MV-4-11 (cell line): ENCODE results near the gene ALK.
"Not testable (repeated sequence)": the region's sequence is repeated elsewhere in the genome, so short reads cannot be mapped to it uniquely, and the experiment has no call there.

ENCODE experiments used
- DNase-seq: peaks from one replicate; lab custom pipeline; 2025; lab: John Stamatoyannopoulos, UW

Gene ALK

DNA sequence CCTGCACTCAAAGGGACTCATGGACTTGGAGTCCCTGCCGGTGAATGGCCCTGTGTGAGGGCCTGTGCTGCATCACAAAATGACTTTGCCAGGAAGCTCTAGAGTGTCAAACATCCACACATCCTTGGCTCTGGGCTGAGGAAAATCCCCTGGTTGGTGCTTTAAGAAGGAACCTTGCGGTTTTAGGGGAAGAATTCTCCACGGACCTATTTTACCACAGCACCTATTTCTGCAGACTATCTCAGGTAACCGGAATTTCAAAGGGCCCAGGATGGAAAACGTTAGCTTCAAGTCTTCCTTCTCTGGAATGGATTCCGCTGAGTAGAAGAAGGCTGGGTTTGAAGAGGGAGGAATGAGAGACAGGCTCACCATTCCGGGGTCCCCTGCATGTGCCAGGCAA lies 166.2 kb downstream of the ALK start:
- DNase-seq: no peak

DNA sequence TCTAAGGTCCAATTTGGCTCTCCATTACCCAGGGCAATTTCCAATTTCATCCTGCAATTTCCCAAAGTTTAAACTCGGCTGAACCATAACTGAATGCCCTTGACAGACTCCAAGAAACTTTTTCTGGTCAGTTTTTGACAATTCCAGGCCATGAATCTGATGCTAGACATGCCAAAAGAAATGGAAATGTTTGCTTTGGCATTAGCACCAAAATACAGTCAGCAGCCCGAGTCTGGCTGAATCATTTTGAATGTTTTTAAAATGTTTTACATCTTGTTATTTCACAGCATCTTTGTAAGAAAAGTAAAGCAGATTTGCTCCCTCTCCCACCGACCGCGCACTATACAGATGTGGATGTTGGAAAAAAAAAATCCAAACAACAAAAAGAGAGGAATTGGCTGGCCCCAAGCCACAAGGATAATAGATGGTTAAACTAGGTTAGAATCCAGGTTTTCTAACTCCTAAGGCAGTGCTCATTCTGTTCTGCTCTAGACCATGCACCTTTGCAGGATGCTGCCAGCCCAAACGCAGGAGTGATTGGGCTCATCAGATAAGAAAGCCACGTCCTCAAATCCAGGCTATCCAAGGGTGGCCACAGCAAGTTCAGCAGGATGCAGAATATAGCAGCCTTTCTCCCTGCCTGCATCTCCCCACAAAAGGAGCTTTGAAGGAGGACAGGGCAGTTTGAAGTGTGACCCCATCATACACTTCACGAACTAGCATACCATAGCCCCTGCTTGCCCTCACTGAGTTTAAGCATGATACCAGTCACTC lies 167.5 kb downstream of the ALK start:
- no peak for DNase-seq

DNA sequence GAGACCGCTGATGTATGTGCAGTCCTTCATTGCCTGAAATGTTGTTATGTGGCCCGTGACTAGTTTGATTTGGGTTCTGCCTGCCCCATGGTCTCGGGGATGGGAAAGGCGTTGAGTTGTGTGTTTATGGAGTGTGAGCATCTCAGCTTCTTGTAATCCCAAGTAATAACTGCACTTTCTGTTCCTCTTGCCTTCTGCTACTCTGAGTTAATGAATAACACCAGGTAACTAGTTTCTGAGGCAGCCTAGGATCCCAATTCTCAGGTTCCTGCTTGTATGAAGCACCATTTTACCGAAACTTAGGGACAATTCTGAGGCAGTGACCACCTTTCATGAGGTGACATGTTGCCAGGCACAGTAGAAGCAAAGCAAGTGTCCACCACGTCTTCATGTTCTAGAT lies 170.0 kb downstream of the ALK start:
- DNase-seq: no peak

DNA sequence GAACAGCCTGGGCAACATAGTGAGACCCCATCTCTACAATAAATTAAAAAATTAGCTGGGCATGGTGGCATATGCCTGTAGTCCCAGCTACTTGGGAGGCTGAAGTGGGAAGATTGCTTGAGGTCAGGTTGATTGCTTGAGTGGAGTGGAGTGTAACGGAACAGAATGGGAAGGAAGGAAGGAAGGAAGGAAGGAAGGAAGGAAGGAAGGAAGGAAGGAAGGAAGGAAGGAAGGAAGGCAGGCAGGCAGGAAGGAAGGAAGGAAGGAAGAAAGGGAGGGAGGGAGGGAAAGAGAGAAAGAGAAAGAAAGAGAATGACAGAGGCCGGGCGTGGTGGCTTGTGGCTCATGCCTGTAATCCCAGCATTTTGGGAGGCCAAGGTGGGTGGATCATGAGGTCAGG lies 170.9 kb downstream of the ALK start:
- not testable (repeated sequence) for DNase-seq

DNA sequence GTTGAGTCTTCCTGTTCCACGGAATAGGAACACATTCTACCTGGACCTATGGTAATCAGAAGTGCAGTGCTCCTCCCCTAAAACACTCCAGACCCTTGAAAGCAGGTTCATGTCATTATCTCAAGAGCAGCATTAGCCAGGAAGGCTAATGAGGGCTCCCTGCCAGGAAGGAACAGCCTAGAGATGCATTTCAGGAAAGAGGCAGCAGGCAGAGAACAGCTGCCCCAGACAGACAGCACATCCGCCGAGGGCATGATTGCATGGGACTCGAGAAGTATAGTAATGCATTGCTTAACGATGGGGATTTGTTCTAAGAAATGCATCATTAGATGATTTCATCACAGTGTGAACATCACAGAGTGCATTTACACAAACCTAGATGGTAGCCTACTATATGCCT lies 171.5 kb downstream of the ALK start:
- DNase-seq: no peak

DNA sequence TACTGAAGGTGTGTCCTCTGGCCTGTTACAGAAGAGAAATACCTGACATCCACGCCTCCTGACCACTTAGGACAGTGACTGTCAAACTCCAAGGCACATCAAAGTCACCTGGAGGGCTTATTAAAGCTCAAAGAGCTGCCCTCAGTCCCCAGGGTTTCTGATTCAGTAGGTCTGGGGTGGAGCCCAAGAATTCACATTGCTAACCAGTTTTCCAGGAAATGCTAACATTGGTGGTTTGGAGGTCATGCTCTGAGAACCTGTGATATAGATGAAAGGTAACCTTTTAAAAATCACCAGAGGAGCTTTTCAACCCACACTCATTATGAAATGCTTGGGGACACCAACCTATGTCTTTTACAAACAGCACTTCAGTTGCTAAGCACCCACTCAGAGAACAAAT lies 172.3 kb downstream of the ALK start:
- DNase-seq: no peak

DNA sequence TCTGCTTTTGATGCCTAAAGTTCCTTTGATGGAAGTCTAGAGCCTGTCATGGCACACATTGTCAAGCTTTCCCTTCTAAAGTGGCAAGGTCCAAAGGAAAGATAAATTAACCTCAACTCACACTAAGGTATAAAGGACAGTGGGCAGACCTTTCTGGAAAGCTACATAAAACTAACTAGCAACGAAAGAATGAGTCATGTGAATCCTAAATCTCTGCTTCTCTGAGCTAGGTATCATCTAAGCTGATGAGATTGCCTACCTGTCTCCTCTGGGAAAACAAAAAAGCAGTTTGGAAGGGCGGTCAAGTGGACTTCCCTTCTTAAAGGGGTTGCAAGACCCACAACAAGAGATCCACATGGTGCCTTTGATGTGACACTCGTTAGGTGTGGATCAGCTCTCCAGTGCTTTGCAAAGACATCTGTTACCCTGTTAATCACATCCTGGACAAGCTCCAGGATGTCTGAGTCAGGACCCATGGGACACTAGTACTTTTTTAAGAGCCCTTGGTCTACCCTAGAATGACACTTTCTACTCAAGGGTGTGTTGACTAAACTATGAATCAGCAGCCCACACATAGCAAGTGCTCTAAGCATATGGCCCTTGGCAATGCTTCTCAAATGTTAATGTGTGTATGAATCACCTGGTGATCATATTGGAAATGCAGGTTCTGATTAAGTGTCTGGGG lies 173.5 kb downstream of the ALK start:
- DNase-seq: no peak

DNA sequence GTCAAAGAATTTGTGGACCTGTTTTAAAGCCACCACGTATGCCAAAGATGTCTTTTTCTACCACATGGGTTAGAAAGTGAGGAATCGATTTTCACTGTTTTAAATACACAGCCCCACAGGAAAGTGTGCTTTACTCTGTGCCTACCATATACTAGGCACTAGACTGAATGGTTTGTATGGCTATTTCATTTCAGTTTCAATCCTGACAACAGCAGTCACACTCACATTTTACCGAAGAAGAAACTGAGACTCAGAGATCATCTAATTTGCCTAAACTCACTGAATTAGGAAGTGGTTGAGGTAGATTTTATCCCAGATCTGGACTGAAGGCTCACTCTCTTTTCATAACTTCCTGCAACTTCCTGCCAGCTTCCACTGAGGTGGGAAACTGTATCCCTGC lies 176.4 kb downstream of the ALK start:
- no peak for DNase-seq

DNA sequence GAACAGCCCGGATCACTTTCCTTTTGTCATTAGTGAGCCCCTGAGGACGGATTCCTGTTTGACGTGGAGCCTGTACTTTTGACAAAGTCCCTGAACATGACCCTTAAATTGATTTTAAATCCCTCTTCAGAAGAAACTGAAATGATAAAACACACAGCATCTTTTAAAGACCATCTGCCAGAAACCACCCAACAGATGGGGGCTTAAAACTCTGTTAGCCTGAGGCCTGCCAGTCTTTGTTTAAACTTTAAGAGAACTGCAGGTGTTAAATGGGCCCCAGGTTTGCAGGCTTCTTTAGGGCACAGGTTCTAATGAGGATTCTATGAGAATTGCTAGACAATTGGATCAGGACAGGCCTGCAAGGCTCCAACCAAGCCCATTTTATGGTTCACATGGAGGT lies 177.9 kb downstream of the ALK start:
- no peak for DNase-seq

DNA sequence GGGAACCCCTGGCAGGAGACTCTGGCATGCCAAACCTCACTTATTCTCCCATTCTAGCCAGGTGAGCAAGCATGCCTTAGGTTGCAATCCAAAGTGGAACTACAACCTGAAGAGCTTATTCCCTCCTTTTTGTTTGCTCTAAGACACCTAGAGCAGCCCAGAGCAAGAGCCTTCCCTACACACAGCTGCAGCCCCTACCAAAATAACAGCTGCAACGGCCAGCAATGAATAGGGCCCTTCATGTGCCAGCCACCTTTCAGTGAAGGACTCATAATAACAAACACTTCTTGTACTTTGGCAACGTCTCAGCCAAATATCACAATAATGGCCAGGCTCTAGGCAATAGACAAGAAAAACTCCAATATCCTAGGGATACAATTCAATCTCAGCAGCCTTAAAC lies 178.7 kb downstream of the ALK start:
- no peak for DNase-seq

DNA sequence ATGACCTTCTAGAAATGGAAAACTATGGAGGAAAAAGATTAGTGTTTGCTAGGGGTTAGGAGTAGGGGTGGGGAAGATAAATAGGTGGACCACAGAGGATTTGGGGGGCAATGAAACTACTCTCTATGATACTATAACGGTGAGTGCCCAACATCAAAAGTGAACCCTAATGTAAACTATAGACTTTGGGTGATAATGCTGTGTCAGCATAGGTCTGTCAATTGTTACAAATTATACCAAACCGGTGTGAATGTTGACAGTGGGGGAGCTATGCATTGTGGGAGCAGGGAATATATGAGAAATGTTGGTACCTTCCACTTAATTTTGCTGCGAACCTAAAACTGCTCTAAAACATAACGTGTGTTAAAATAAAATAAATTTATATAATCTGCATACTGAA lies 180.3 kb downstream of the ALK start:
- DNase-seq: no peak

DNA sequence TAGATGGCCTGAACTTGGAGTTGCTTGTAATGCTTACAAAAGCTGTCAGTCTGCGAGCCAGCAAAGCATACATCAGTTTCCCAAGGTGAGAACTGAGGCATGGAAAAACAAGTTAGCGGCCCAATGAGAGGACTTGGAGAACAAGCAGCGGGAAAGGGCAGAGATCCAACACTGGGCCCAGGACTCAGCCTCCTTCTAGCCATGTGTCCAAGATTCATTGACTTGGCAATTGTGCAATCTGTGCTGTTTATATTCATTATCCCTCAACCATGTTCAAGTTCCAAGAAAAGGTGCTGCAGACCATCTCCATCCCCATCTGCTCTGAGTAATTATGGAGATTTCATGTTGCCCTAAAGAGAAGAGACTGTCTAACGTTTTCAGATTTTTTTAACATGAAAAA lies 187.4 kb downstream of the ALK start:
- DNase-seq: no peak

DNA sequence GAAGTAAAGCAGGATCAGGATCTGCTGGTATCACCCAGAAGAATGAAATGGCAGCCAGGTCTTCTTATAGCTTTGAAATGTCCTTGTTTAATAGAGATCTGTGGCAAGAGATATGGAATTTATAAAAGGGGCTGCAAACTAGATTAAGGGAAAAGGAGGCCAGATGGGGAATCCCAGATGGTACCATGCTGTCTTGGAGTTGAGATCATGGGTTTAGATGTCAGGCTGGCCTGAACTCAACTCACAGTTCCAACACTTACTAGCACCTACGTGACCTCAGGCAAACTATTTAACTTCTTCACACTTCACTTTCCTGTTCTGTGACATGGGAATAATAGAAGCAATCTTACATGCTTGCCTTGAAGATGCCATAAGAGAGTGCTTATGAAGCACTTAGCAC lies 188.2 kb downstream of the ALK start:
- no peak for DNase-seq

DNA sequence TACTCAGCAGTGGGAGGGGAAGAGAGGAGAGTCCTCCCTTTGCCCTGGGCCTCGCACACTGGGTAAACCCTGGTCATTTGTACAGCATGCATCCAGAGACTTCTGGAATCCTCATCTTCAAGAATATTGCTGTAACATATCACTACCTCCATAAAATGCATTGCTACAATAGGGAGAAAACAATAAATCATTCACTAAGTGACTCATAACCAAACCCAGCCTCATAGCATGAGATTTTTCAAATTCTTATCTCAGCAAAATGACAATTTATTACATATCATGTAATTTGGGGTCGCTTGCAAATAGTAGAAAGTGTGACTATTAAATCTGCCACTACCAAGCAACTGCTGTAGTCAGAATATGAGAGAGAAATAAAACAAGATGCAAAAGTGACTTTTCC lies 189.4 kb downstream of the ALK start:
- DNase-seq: no peak

DNA sequence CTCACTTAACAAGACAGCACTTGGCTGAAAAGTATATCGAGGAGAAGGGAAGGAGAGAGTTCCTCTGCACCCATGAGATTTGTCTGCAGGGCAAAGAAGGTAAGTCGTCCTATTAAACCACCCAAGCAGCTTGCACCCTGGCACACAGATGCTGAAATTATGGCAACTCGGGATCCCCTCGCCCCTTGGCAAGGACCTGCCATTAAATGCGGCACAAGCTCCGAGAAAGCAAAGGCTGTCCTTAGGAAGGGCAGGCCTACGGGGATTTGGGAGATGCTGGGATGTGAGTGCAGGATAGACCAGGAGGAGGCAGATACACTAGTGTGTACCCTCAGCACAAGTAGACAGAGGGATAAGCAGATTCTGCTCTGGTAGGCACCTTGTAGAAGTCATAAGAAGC lies 191.5 kb downstream of the ALK start:
- DNase-seq: no peak

DNA sequence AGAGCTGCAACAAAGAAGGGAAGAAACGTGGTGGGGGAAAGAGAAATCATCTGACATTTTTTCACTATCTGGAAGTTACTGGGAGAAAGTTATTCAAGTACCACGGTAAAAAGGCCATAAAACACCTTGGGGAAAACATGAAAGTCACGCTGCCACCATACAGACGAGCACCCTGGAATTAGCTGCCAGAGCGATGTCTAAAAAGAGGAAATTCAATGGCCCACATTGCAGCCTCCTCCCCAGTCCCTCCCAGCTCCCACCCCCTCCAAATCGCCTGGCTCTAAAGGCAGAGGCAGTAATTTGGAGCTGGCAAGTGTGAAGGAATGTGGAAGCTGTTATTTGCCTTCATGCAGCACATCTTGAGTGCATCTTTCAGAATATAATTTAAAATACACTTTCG lies 192.0 kb downstream of the ALK start:
- no peak for DNase-seq

DNA sequence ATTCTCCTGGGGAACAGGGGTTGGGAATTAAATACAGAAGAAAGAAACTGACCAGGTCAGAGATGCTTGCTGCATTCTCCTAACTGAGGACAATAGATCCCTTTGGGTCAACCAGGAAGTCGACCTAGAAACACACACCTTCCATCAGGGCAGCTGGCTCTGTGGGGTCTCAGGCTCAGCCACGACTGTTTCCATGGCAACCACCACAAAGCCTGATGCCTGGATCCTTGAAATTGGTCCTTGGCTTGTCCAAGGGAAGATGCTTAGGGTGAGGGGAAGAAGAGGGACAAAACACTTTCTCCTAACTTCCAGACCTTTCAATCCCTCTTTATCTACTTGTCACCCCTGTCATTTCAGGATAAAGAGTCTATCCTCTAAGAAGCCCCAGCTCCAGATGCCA lies 194.4 kb downstream of the ALK start:
- DNase-seq: no peak

DNA sequence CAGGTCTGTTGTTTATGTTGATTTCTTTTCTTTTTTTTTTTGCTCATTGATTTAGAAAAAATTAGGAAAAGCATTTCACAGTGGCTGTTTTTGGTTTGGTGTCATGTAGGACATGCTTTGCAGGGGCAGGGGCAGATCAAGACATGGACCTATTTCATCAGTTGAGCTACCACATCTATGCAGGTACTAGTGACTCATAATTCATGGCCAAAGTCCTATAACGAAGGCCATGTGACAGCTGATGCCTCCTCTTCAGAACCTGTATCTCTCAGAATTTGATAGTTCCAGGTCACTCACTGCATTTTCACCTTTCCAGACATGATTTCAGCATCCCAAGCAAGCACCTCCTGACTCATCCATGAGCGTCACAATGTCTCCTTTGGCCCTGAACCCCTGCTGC lies 195.8 kb downstream of the ALK start:
- DNase-seq: no peak

DNA sequence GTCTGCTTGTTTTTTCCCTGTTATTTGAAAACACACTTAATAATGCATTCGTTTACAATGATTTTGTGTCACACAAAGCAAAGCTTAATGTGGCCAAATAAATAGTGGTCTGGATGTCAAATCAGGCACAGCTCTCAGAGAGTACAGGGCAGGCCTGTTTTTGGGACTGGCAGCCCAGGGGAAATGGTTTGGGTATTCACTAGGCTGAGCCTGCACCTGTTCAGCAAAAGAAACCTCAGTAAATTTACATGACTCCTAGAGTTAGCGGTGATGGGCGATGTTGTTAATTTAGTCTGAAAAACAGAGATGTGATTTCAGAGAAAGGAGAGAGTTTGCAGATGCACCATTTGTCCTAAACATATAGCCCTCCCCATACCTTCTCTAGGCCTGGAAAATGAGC lies 197.1 kb downstream of the ALK start:
- no peak for DNase-seq

DNA sequence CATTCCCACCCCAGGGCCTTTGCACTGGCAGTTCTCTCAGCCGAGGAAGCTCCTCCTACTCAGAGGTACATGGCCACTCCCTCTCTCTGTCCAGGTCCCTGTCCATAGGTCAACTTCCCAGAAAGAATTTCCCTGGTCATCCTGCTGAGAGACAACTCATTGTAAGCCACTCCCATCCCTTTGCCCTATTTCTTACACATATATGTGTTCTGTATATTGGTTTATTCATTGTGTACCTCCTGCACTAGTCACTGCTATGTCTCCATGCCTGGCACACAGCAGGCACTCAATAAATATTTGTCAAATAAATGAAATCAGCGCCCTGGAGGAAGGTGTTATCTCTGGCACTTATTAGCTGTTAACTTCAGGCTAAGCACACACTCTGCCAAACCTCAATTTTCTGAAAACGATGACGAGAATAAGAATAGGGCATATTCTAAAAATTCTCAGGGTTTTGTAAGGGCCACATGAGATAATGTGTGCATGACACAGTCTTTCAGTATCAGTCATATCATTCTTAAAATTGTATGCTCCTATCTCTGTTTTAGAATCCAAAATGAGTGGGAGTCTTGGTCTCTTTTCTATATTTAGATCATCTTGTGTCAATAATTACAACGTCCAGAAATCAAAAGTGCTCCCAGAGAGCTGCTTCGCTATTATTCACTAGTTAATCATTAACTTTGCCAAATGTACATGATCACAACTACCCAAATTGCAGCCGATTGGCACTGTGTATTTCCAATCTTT lies 198.0 kb downstream of the ALK start:
- no peak for DNase-seq

DNA sequence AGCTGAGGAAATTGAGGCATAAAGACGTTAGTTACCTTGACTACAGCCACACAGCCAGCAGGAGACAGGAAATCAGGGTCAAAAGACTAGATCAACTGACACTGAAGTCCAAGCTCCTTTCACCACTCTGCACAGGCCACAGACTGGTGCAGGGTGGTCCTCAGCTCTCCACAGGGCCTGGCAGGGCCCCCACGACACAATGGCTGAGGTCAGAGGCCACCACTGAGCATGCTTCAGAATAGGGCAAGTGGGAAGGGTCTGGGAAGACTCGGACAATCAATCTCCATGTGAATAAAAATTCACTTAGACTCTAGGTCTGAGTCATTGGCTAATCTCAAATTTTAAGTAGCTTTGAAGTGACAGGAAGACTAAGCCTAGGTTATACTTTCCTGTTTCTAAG lies 201.7 kb downstream of the ALK start:
- no peak for DNase-seq

DNA sequence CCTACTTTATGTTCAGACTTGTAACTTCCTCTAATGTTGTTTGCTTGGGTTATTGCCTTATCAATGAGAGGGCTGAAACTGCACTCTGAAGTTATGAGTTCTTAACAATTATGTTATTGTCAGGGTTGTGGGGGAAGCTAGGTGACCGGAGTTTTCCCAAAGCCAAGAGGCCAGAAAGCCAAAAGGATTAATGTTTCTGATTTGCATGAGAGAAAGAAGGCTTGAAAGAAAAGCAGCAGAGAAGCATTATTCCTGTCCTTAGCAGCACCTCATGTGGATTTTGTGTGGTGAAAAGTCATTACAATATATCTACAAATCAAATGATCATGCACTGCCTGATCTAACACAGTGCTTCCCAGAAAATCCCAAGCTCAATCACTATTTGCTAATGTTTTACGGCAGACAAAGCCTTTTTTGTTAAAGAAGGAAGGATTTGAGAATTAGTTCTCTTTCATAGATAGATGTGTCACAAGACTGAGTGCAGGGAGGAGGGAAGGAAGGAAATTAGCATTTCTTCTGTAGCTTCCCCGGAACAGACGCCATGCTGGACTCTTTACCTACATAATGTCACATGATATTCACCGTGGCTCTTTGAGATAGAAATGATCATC lies 203.2 kb downstream of the ALK start:
- no peak for DNase-seq

DNA sequence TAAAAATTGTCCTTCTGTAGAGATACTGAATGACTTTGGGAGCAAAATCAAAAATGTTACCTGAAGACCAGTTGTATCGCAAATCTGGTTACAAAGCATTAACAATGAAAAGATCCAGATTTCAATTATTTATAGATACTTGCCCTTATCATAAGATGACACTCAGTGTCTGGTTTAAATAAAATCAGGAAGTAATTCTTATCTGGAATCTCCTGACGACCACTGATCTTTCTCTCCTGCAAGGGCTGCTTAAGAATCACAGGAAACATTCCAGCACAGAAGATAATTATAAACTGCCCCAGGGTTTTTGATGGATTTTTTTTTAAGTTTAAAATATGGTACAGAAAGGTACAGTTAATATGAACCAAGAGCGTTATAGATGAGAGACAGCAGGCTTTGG lies 205.7 kb downstream of the ALK start:
- no peak for DNase-seq
